ENCODE measurements around the gene SHROOM4. TPM values are rescaled to one million over a fixed set of nuclear protein-coding genes. Genes with fewer than 3 reads are reported as not detected.

SHROOM4 gene
- total and polyA plus RNA-seq, 2 of the 13 experiments (the other 11 are each of a cell fraction or from before 2014, with no cell fraction given) = 0.08 to 0.18 TPM

DNA sequence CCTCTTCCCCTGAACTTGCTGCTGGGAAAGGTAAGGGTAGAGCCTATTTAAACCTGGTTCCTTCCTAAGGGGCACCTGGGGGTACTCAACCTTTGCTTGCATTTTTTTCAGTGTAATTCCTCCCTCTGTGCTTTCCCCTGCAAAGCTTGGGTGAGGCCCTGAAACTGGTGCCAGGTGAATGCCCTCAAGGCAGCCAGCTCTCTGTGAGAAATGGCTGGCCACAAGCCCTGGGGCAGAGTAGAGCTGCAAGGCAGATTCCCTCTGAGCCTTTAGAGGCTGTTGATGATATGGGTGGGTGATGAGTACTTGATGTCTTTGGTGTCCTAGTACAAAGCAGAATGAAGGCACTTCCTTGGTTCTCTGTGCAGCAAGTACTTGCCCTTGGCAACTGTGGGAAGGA lies 217.9 kb downstream of the SHROOM4 start:
- no peaks in the 10 kb centered on the region for H4K20me1 ChIP-seq (ENCODE audit: insufficient read depth, low read length)
- intact Hi-C loops (cut with micrococcal nuclease; ENCODE audit: unreplicated experiment) = no loop called here

More for the DNA sequence above, 217.9 kb downstream of the SHROOM4 start:
- no peak overlapping the region for H3K27ac ChIP-seq (ENCODE audit: extremely low read length, insufficient read depth, low read length)
- no peaks in the 10 kb centered on the region for H3K9me3 ChIP-seq (ENCODE audit: low read length)
- ATAC-seq (no peak), FAIRE-seq (no peak), DNase-seq (ENCODE audit: low spot score) (no peak)
- ChIA-PET CTCF (ENCODE audit: low intra/inter-chr PET ratio, low total read pairs) (no interaction called here), POLR2A (no interaction called here)
- H3K4me2 ChIP-seq (ENCODE audit: low read depth, low read length) = no peak overlapping the region
- H3K4me1 ChIP-seq (ENCODE audit: insufficient read depth, low read length) = no peaks in the 10 kb centered on the region
- in situ Hi-C loops (cut with HindIII; ENCODE audit: extremely low pct_ligation_motif_present, low pct_unique_long_range_greater_than_20kb) = loop anchor here (25.0 kb wide), 2 partner anchors 484 to 684 kb away; partner anchors contain the start of gene CLCN5
- TF ChIP-seq FOXJ3 (CRISPR knock-in tag; IDR thresholded peaks at IDR 0.05; ENCODE audit: borderline replicate concordance) (no peak), POGZ (CRISPR knock-in tag; IDR thresholded peaks at IDR 0.05) (no peak), ZNF747 (CRISPR knock-in tag; IDR thresholded peaks at IDR 0.05; ENCODE audit: borderline replicate concordance) (no peak), ZNF883 (CRISPR knock-in tag; IDR thresholded peaks at IDR 0.05; ENCODE audit: not compliant biosample characterization) (no peak), ZNF33A (CRISPR knock-in tag; IDR thresholded peaks at IDR 0.05; ENCODE audit: borderline replicate concordance) (no peak), SIX4 (CRISPR knock-in tag; IDR thresholded peaks at IDR 0.05) (no peak)
- TF ChIP-seq, protein P1, sequence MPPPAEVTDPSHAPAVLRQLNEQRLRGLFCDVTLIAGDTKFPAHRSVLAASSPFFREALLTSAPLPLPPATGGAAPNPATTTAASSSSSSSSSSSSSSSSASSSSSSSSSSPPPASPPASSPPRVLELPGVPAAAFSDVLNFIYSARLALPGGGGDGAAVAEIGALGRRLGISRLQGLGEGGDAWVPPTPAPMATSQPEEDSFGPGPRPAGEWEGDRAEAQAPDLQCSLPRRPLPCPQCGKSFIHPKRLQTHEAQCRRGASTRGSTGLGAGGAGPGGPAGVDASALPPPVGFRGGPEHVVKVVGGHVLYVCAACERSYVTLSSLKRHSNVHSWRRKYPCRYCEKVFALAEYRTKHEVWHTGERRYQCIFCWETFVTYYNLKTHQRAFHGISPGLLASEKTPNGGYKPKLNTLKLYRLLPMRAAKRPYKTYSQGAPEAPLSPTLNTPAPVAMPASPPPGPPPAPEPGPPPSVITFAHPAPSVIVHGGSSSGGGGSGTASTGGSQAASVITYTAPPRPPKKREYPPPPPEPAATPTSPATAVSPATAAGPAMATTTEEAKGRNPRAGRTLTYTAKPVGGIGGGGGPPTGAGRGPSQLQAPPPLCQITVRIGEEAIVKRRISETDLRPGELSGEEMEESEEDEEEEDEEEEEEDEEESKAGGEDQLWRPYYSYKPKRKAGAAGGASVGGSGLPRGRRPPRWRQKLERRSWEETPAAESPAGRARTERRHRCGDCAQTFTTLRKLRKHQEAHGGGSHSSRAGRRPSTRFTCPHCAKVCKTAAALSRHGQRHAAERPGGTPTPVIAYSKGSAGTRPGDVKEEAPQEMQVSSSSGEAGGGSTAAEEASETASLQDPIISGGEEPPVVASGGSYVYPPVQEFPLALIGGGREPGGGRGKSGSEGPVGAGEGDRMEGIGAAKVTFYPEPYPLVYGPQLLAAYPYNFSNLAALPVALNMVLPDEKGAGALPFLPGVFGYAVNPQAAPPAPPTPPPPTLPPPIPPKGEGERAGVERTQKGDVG (CRISPR knock-in tag; IDR thresholded peaks at IDR 0.05; ENCODE audit: borderline replicate concordance) = no peak
- TF ChIP-seq, protein P2, sequence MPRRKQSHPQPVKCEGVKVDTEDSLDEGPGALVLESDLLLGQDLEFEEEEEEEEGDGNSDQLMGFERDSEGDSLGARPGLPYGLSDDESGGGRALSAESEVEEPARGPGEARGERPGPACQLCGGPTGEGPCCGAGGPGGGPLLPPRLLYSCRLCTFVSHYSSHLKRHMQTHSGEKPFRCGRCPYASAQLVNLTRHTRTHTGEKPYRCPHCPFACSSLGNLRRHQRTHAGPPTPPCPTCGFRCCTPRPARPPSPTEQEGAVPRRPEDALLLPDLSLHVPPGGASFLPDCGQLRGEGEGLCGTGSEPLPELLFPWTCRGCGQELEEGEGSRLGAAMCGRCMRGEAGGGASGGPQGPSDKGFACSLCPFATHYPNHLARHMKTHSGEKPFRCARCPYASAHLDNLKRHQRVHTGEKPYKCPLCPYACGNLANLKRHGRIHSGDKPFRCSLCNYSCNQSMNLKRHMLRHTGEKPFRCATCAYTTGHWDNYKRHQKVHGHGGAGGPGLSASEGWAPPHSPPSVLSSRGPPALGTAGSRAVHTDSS (CRISPR knock-in tag; conservative IDR thresholded peaks at IDR 0.05) = no peak
- H3K36me3 ChIP-seq (replicated peaks in 1 of 2; ENCODE audit: control insufficient read depth in 1 of 2, insufficient read depth in 2 of 2, low read length in 2 of 2) = no peaks in the 10 kb centered on the region
- no TSS peak for BruUV-seq (replicated peaks)
- no peak overlapping the region for H2AFZ ChIP-seq (ENCODE audit: low read length)
- H3K79me2 ChIP-seq (ENCODE audit: insufficient read depth, low read length) = no peaks in the 10 kb centered on the region
- no peaks in the 10 kb centered on the region for H3K27me3 ChIP-seq (ENCODE audit: control insufficient read depth in 1 of 2, insufficient read depth in 2 of 2, low read length in 2 of 2)
- no peak overlapping the region for H3K9ac ChIP-seq (ENCODE audit: insufficient read depth, low read depth, low read length)
- H3K4me3 ChIP-seq (replicated peaks in 1 of 3; ENCODE audit: insufficient read depth in 1 of 3, low read depth in 2 of 3, low read length in 3 of 3) = no peak overlapping the region

Data from HepG2 (cell line).